ENCODE results near the gene SFSWAP.

- TF ChIP-seq POLR2A (IDR thresholded peaks at IDR 0.05) (no peak), CTCF (IDR thresholded peaks at IDR 0.05) (no peak), EP300 (IDR thresholded peaks at IDR 0.05; ENCODE audit: low read depth) (no peak)
Measured at GRCh38 chr12:131787143-131787660, 76.3 kb downstream of the SFSWAP start.

All from transverse colon (tissue), 3 donors.